GM18909 (cell line): ENCODE data around the gene GMNC.

Experiments used
- ATAC-seq: cut with Tn5 transposase; IDR thresholded peaks from one replicate; pipeline ENCODE4 v1.9.1; 2021; ENCODE audit warnings: mild to moderate bottlenecking; ENCODE audit not compliant: unreplicated experiment, poor library complexity

The GMNC gene

DNA sequence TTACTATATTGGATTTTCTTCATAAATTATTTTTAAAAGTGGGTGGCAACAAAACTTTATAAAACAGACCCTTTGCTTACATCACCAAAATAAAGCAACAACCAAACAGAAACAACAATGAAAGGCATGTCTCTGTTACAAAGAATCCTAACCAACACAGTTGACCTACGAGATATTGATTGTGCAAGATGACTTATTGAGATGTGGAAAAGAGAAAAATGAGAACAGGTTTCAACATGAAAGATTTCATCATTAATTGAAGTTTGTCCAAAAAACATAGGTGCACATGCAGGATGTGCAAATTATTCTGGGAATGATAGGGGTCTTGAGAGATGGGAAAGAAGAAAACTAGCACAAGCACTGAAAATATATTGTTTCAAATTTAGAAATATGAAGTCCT lies 9.0 kb downstream of the GMNC start:
- no peak for ATAC-seq

DNA sequence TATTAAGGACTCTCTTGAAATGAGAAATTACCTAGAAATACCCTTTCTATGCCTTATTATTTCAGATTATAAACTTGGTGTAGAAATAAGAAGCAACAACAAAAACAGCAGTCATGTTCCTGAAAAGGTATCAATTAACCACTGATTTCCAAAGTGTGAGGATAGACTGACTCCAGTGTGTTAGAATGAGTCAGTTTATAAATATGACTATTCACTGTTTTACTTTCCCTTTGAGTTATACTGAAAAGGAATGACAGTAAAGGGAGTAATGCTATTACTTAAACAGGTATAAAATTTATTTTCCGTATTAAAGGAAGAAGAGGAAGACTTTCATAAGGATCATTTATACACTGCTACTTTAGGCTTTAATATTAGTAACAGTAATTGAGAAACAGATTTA lies 12.9 kb downstream of the GMNC start:
- no peak for ATAC-seq

DNA sequence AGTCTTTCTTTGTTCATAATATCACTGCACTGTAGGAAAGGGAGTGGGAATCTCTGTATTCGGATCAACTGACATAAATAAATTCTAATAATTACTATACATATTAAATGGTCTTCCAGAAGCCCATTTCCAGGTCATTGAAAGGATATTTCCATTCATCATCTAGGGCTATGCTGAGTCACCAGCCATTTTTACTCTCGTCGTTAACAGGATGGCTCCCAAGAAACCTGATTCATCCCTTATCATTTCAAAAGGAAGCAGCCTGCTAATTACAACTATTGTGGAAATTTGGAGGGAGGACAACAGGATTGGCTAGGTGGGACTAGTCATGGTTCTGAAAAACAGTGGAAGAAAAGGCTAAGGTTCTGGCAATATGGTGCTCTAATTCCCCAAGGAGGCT lies 13.6 kb downstream of the GMNC start:
- no peak for ATAC-seq

DNA sequence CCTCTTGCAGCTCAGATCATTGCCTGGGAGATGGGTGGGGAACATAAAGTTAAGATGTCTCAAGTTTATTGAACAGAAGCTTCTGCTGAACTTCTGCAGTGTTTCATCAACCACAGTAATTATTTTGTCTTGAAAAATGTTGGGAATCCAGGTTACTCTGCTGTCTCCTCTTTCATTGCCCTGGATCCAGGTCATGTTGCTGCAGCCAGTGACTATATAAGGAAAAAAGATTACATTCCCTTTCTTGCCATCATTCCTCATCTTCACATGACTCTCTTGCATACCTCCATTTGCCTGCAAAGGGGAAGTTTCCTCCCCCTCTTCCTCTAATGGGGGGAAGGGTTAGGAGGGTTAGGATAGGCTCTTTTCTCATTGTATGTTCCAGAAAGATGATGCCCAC lies 15.1 kb downstream of the GMNC start:
- no peak for ATAC-seq

DNA sequence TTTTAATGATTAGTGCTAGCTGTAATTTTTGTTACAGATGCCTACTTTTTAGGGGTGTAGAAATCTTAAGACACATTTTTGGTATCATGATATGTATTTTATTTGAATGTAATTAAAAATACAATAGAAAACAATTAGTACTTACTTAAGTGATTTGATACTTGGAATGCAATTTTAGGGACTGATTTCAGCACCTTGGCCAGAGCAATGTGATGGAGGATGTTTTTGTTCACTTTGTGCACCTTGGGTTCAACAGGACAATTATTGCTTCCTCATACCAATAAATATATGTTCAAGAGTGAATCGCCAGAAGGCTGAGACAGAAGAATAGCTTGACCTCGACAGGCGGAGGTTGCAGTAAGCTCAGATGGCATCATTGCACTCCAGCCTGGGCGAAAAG lies 22.3 kb downstream of the GMNC start:
- ATAC-seq: no peak

DNA sequence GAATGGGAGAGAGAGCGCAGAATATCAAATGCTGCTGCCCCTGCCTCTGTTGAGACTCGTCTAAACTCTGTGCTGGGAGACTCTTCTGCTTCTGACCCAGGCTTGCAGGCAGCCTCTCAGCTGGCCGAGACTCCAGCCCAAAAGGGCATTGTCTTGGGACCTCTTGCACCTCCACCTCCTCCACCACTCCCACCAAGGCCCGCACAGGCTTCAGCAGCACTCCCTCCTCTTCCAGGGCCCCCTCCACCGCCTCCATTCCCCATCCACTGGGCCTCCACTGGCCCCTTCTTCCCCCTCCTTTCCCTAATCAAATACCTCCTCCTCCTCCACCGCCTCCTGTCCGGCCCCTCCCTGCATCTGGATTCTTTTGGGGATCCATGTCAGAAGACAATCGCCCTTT lies 31.3 kb downstream of the GMNC start:
- no peak for ATAC-seq

DNA sequence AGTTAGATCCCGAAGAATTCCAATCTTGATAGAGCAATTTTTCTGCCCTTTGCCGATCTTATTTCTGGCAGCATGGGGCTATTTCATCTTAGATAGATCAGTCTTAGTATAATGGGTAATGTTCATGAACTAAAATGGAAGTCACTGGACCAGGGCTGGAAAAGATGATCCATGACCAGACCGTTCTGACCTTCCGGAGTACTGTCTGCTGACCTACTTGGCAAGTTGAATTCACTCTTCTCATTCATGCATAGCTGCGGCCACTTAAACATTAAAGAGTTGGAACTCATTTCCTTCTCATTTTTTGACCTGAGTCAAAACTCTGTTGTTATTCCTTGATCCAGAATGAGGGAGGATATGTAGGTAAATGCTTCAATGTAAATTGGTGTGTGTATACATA lies 32.5 kb downstream of the GMNC start:
- ATAC-seq: no peak

DNA sequence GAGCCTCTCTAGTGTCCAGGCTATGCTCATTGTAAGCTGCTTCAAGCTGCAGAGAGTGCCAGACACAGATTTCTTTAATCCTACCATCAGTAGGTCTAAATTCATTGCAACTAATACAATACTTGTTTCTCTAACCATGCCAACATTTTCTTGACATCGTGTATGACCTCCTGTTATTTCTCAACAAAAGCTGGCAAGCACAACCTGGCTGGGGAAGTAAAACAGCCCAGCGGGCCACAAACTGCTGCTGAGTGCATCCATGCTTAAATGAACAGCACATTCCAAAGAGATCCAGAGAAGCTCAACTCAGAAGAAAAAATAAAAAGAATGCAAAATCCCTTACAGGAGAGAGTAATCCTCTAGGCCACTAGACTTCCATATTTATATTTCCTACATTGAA lies 36.5 kb downstream of the GMNC start:
- ATAC-seq: no peak

DNA sequence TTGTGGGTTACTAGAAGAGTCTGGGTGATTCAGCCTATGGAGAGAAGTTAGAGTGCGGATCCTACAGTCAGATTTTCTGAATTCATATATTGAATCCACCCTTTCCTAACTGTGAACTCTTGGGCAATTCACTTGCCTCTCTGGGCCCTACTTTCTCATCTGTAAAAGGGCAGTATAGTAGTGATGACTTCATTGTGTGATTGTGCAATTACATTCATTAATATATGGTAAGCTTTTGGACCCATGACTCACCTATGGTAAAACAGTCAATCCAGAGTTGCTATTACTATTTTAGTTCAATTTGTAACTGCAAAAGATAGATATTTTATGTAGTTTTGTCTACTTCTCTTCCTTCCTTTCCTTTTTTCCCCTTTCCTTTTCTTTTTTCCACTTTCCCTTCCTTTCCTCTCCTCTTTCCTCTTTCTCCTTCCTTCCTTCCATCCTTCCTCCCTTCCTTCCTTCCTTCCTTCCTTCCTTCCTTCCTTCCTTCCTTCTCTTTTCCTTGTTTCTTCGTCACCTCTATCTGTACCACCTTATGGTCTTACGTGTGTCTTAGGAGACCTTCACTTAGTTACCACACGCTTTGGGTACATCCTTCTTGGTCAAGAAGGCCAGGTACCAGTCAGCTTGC lies 37.0 kb downstream of the GMNC start:
- no peak for ATAC-seq

DNA sequence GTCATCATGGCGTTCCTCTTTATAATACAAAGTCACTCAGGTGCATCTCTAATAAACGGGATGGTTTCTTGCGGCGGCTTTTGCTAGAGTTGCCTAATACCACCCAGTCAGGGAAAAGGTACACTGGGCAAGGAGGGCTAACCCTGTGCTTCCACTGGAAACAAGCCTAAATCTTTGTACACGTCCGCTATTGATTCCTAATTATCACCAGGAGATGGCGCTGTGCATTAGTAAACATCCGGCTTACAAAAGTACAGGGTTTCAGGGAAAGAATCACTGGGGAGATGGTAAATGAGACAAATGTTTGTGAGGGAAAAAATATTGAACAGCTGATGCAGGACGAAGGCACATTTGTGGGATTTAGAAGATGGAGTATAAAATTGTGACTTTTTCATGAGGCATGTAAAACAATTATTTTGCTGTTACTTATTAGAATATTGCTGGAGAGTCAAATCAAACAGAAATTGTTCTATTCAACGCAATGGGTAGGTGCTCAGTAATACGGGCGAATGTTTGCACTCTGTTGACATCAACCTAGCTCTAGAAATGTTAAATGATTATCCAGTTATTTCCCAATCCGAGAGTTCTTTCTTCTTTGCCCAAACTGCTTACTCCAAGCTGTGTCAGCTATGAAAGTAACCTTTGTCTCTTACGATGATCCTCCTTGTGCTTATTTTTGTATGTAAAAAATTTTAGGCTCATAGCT lies 50.6 kb downstream of the GMNC start:
- peak; percentile 81 for ATAC-seq

DNA sequence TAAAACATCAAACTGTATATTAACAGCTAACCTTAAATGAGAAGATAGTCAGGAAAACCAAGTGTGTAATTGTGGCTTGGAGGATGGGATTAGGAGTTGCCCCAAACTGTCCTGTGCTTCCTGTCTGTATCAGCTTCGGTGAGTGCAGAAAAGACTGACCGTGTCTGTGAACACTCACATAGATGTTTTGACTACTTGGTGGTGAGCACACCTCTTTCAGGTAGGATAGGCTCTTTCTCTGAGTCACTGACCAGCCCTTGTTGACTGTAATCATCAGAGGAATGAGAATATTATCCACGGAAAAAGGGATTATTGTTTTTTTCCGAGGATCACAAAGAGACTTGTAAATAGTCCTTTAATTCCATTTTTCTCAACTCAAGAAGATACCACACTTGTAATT lies 51.5 kb downstream of the GMNC start:
- no peak for ATAC-seq

DNA sequence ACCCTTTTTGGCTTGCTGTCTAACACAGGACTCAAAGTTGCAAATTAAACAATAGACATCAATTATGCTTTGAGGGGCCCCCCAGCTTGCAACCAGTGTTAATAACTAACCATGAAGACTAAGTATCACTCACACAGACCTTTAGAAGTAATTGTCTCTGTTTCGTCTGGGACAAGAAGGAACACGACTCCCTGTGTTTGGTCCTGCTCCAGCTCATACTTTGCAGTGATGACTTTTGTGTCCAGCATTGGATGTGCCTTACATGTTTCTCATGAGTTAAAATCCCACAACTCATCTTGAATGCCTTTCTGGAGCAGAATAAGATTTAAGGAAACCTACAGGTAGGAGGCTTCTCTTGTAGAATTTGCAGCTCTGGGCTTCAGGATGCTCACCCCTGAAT lies 53.1 kb downstream of the GMNC start:
- no peak for ATAC-seq

DNA sequence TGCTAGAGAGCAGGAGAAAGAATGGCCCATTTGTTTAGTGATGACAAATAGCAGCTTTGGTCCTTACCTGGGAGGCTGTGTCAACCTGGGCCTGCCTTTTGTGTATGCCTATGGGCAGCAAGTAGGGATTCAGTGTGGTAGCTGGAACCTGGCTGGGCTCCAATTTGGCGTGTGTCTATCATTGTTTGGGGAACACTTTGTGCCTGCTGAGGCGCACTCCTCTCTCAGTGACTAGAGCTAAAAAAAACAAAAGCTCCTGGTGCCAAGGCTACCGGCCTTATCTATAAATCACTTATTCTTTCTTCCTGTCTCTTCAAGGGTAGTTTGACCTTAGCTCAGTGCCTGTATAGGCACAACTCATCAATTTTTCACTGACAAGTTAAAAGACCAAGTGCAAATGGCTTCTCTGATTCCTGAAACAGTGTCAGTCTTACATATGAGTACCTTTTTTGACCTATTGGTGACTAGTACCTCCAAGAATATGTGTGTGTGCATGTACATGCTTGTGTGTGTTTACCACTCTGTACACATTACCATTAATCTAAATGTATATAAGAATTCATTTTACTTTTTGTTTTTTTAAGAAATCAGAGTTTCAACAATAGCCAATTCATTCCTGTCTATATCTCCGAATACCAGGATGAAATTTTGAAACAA lies 54.6 kb downstream of the GMNC start:
- ATAC-seq: no peak
